SIG-M5 treated with dmso at 0.1 percent for 504 hours (cell line): ENCODE data around the gene PDE8B.

Source experiments
- DNase-seq: peaks from one replicate; lab custom pipeline; 2025; ENCODE audit not compliant: unreplicated experiment; lab: John Stamatoyannopoulos, UW

Gene PDE8B

GRCh38 chr5:77282337-77283027 lies 72.0 kb downstream of the PDE8B start:
- peak; percentile 38 for DNase-seq

GRCh38 chr5:77285251-77285841 lies 74.9 kb downstream of the PDE8B start:
- no peak for DNase-seq

GRCh38 chr5:77292026-77292757 lies 81.7 kb downstream of the PDE8B start:
- DNase-seq = no peak

GRCh38 chr5:77294185-77294584 lies 83.7 kb downstream of the PDE8B start:
- DNase-seq = no peak

- DNase-seq = no peak
These were observed 85.4 kb downstream of the PDE8B start for GRCh38 chr5:77295863-77296378.

GRCh38 chr5:77298146-77298545 lies 87.7 kb downstream of the PDE8B start:
- no peak for DNase-seq

- no peak for DNase-seq
These were observed 90.0 kb downstream of the PDE8B start for GRCh38 chr5:77300451-77300850.

GRCh38 chr5:77301447-77301883 lies 91.0 kb downstream of the PDE8B start:
- DNase-seq = no peak

GRCh38 chr5:77302247-77302646 lies 91.8 kb downstream of the PDE8B start:
- no peak for DNase-seq

GRCh38 chr5:77302653-77303052 lies 92.2 kb downstream of the PDE8B start:
- DNase-seq = no peak

- DNase-seq = no peak
These were observed 93.9 kb downstream of the PDE8B start for GRCh38 chr5:77304388-77304787.

- no peak for DNase-seq
These were observed 94.9 kb downstream of the PDE8B start for GRCh38 chr5:77305222-77305846.

- DNase-seq = no peak
These were observed 95.5 kb downstream of the PDE8B start for GRCh38 chr5:77305956-77306355.

GRCh38 chr5:77306531-77306930 lies 96.1 kb downstream of the PDE8B start:
- DNase-seq = no peak

- DNase-seq = no peak
These were observed 97.9 kb downstream of the PDE8B start for GRCh38 chr5:77308154-77308960.

- no peak for DNase-seq
These were observed 98.7 kb downstream of the PDE8B start for GRCh38 chr5:77309140-77309539.

- no peak for DNase-seq
These were observed 100.2 kb downstream of the PDE8B start for GRCh38 chr5:77310494-77311213.

GRCh38 chr5:77311214-77311571 lies 100.7 kb downstream of the PDE8B start:
- no peak for DNase-seq

GRCh38 chr5:77312413-77312812 lies 101.9 kb downstream of the PDE8B start:
- DNase-seq = no peak
